ENCODE results near the gene ASF1B.

ASF1B gene

DNA sequence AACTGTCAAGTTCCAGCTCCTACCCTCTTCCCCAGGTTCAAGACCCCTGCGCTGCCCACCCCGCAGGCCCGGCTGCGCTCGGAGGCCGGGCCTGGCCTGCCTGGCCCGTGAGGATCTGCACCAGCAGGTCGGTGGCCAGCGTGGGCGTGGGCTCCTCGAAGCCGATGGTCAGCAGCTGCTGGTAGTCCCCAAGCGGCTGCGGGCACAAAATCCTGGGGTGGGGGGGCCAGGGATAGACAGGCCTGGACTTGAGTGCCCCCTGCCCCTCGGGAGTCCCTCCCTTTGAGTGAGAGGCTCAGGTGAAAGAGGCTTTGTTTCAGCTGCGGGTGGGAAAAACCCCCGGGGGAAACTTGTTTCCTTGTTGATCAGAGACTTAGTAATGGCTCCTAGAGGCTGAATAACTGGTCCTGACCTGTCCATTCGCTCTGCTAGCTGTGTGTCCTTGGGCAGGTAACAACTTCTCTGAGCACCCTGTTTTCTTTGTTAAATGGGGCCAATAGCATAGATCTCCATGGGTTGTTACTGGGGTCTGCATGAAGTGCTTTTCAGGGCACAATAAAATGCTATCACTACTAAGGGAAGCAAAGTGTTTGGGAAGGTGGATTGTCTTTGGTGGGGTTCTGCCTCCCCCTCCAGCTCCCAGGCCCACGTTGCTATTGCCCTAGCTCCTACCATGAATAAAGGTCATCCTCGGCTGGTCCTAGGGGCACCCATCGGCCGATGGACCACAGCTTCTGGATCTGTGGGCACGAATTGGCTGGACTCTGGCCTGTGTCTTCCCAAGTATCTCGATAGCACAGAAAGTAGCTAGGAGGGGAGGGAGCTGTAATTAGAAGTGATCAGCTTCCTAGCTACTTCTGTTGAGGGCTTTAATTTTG is 54.4 kb downstream of the ASF1B start:
- DNase-seq, result peak; percentile 24

DNA sequence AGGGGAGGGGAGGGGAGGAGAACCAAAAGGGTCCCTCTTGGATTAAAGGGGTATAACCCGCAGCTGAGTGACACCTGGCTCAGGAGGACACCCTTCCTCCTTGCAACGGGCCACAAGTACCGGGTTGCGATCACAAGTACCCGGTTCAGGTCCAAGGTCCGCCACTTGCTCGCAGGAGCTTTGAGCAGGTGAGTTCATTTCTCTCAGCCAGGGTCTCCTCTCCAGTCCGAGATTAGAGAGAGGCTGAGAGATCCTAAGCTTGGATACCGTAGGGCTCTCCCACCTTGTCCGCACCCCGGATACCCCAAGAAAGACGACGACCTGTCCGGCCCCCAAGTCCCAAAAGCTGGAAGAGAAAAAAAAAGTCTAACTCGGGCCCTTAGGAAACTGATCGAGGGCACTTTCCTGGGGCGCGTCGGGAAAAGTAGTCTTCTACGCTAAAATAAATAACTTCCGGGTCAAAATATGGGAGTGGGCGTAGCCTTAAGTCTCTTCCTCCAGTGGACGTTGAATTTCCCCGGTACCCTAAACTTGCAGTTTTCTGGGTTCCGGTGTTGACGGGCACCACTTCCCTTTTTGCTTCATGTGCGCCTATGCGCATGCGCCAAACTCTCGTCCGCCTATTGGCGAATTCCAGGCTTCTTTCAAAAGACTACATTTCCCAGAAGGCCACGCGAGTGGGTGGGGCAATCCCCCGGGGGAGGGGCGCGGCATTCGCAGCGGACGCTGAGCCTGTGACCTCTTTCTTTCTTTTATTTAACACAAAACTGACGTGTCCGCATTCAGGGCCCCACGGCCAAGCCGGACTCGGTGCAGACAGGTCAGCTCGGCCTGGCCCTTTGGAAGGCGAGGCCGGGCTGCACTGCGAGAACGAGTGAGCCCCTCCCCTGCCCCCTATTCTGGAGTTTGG is 55.2 kb downstream of the ASF1B start:
- peak; percentile 96 for DNase-seq

DNA sequence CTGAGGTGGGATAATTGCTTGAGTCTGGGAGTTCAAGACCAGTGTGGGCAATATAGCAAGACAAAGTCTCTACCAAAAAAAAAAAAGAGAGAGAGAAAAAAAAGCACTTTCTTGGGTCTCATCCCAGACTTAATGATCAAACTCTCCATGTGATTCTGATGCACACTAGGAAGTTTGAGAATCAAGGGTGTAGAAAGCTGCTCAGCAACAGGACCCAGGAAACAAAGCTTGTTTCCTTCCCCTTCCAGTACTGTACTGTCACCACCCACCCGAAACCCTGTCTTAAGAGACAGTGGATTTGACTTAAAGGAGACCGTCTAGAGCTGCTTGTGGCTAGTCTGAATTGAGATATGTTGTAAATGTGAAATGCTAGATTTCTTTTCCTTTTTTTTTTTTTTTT is 58.0 kb downstream of the ASF1B start:
- DNase-seq, result no peak

DNA sequence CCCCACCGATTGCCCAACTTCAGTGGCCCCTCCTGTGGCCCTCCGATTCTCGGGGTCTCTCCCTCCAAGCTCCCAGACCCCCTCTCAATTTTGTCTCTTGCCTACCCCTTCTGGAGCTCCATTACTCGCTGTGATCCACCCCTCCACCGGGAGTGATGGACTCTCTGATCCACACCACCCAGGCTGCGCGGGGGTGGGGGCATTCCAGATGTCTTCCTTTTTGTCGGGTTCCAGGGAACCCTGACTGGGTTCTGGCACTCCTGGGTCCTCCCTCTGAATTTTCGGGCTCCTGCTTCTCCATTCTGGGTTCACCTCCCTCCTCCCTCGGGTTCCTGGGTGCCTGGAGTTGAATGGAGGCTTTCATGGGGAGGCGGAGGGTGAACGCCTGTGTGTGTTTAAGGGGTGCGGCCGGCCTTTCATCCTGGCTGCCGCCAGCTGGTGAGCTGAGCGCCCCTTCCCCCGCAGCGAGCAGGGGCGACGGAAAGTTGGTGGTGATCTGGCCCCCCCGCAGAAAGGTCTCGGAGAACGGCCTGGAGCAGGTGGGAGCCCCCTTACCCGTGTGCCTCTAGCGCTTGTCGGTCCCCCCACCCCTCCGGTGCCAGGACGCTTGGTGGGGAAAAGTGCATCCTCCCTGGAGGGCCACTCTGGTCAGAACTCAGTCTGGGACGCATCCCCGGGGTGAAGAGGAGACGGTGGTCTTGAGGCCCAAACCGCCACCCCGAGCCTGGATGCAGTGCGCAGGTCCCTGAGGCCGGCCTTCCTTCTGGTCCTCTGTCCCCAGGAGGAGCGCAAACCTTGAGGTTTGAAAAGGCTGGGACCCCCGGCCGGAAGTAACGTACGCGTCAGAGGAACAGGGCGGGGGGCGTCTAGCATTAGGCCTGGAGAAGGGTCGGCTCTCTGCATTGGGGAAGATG is 62.2 kb downstream of the ASF1B start:
- DNase-seq, result peak; percentile 25

DNA sequence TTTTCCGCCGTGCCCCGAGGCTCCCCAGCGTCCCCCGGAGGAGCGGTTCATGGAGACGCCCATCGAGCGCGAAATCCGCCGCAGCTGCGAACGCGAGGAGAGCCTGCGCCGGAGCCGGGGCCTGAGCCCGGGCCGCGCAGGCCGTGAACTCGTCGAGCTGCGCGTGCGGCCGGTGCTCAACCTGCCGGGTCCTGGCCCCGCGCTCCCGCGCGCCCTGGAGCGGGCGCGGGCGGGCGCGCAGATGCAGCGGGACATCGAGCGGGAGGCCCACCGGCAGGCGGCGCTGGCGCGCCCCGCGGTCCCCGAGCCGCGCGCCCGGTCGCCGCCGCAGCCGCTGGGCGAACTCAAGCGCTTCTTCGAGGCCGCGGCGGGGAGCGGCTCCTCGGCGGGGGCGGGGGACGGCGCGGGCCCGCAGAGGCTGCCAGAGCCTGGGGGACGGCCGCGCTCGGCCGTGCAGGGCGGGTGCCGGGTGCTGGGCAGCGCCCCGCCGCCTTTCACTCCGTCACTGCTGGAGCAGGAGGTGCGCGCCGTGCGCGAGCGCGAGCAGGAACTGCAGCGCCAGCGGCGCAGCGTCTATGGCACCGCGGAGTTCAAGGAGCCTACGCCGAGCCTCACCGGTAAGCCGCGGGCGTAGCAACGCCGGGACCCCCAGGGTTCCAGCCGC is 63.0 kb downstream of the ASF1B start:
- peak; percentile 77 for DNase-seq

DNA sequence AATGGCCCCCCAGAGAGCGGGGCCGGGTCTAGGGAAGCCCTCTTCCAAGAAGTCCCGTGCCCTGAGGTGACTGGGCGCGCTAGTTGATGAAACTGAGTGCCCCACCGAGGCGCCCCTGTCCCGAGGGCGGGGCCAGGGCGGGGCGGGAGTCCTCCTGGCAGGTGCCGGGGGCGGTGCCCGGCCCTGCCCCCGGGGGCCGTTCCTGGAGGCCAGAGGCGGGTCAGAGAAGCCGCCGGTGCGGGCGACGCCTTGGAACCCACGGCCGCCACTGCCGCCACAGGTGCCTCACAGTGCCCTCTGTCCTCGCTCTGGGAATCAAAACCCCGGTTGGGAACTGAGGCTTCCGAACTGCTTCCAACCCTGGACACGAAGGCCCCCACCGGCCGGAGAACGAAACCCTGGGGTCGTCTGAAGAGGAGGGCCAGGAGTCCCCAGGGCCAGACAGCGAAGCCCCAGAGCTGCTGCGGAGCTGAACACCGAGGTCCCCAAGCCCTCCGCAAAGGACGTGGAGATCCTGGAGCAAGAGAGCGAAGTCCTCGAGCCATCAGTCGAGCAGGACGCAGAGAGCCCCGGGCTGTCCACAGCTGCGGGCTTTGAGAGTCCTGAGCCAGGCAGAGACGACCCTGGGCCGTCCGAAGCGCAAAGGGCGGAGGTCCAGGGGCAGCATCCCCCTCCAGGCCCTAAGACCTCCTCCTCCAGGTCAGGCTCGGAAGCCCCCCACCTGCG is 63.7 kb downstream of the ASF1B start, which contains the start of gene MISP3:
Gene MISP3, plus strand, starts transcription at position 252 of the 726 bp plus-strand sequence. CDS start 524 bp downstream, outside the sequence.
- DNase-seq, result peak; percentile 30

DNA sequence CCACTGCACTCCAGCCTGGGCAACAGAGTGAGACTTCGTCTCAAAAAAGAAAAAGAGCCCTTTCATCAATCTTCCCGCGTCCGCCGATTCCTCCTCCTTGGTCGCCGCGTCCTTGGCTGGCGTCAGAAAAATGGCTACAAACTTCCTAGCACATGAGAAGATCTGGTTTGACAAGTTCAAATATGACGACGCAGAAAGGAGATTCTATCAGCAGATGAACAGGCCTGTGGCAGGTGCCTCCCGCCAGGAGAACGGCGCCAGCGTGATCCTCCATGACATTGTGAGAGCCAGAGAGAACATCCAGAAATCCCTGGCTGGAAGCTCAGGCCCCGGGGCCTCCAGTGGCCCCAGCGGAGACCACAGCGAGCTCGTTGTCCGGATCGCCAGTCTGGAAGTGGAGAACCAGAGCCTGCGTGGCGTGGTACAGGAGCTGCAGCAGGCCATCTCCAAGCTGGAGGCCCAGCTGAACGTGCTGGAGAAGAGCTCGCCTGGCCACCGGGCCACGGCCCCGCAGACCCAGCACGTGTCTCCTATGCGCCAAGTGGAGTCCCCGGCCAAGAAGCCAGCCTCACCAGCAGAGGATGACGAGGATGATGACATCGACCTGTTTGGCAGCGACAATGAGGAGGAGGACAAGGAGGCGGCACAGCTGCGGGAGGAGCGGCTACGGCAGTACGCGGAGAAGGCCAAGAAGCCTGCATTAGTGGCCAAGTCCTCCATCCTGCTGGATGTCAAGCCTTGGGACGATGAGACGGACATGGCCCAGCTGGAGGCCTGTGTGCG is 65.9 kb downstream of the ASF1B start:
- DNase-seq, result no peak
